GM13977 (cell line): Measurements from ENCODE around the gene ZBED4.

Experiments used
- DNase-seq: peaks from one replicate; pipeline ENCODE4 v3.0.0; 2012; ENCODE audit warnings: low spot score
- CTCF ChIP-seq: IDR thresholded peaks from 2 replicates; pipeline ENCODE4 v1.5.1; 2012; ENCODE audit warnings: mild to moderate bottlenecking, control low read depth; ENCODE audit not compliant: insufficient read depth; ENCODE audit errors: extremely low read depth, missing control alignments
- in situ Hi-C: fragments of 300-500 bp; cut with MboI; formaldehyde crosslinking; loops from one replicate; pipeline ENCODE4 v1.12.0; 2022; ENCODE audit warnings: low sequenced_read_pairs, low pct_unique_long_range_greater_than_20kb, mixed read lengths, inconsistent platforms; ENCODE audit not compliant: unreplicated experiment

The ZBED4 gene

GRCh38 chr22:49889071-49889470 lies 35.4 kb downstream of the ZBED4 start:
- DNase-seq: no peak
- in situ Hi-C loops: no loop called here
- TF ChIP-seq CTCF: no peak

GRCh38 chr22:49892226-49892899 lies 38.7 kb downstream of the ZBED4 start:
- no peak for DNase-seq
- in situ Hi-C loops: no loop called here
- no peak for TF ChIP-seq CTCF

- no peak for TF ChIP-seq CTCF
- DNase-seq: no peak
- in situ Hi-C loops: no loop called here
Measured at GRCh38 chr22:49893025-49893424, 39.4 kb downstream of the ZBED4 start.

GRCh38 chr22:49894322-49895054 lies 40.8 kb downstream of the ZBED4 start:
- in situ Hi-C loops: no loop called here
- DNase-seq: no peak
- no peak for TF ChIP-seq CTCF

GRCh38 chr22:49896201-49896600 lies 42.6 kb downstream of the ZBED4 start:
- TF ChIP-seq CTCF: no peak
- no peak for DNase-seq
- in situ Hi-C loops: no loop called here

- no peak for DNase-seq
- in situ Hi-C loops: no loop called here
- no peak for TF ChIP-seq CTCF
Measured at GRCh38 chr22:49897015-49897684, 43.5 kb downstream of the ZBED4 start.
